Stimulated activated CD4-positive, alpha-beta T cell treated with anti-CD3 and anti-CD28 coated beads, Interleukin-12 subunit alpha, Interleukin-12 subunit beta, amount 100 ng/mL, for 24 hours (primary cell): ENCODE data around the gene RNF157.
"Not testable (repeated sequence)": the region's sequence is repeated elsewhere in the genome, so short reads cannot be mapped to it uniquely, and the experiment has no call there.

ENCODE experiments used
- DNase-seq, 2 experiments: peaks; one replicate each; pipeline ENCODE4 v3.0.0-alpha.2; 2020; ENCODE audit warnings: low read depth in 2 of 2

Gene RNF157

DNA sequence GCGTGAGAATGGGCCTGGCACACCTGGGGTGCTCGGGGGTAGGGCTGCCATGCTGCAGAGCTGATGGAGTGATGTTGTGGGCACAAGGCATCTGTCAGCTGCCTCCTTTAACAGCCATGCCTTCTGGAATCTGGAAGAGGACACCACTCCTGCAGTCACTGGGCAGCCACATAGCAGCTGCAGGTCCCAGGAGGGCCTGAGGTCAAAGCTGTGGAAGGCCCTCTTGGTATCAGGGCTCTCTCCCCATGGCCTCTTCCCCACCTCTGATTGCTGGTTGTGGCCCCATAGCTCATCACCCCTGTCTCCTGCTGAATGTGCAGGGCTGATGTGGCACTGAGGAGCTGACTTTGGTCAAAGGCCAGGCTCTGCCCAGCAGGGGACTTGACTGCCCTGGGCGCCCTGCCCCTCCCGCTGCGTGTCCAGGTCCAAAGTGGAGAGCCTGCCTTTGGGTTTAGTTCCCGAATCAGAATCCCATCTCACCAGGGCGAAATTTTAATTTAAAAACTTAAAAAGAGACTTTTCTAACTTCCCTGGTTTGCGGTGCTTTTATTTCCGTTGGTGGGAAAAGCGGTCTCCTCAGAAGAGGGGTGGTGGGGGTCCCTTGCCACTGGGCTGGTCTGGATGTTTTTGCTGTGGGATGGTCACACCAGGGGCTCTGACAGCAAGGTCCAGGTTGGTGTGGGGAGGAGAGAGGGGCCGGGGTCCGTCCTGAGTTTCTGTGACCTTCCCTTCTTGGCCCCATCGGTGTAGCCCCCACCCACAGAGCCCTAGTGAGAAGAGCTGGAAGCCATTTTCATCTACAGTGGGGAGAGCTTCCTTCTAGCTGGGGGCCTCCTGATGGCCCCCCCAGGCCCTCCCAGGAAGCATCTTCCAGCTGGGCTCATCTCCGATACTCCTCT, 30.7 kb upstream of the RNF157 start:
- no peak for DNase-seq

DNA sequence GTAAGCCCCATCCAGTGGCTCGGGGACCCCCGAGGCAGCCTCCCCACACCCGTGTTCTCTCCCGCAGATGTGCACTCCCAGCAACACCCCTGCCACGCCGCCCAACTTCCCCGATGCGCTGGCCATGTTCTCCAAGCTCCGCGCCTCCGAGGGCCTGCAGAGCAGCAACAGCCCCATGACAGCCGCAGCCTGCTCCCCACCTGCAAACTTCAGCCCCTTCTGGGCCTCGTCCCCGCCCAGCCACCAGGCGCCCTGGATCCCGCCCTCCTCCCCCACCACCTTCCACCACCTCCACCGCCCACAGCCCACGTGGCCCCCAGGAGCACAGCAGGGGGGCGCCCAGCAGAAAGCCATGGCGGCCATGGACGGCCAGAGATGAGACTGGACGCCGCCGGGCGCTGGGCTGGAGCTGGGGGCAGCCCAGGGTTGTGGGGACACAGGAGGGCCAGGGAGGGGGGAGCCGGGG, 29.9 kb upstream of the RNF157 start:
- no peak for DNase-seq

DNA sequence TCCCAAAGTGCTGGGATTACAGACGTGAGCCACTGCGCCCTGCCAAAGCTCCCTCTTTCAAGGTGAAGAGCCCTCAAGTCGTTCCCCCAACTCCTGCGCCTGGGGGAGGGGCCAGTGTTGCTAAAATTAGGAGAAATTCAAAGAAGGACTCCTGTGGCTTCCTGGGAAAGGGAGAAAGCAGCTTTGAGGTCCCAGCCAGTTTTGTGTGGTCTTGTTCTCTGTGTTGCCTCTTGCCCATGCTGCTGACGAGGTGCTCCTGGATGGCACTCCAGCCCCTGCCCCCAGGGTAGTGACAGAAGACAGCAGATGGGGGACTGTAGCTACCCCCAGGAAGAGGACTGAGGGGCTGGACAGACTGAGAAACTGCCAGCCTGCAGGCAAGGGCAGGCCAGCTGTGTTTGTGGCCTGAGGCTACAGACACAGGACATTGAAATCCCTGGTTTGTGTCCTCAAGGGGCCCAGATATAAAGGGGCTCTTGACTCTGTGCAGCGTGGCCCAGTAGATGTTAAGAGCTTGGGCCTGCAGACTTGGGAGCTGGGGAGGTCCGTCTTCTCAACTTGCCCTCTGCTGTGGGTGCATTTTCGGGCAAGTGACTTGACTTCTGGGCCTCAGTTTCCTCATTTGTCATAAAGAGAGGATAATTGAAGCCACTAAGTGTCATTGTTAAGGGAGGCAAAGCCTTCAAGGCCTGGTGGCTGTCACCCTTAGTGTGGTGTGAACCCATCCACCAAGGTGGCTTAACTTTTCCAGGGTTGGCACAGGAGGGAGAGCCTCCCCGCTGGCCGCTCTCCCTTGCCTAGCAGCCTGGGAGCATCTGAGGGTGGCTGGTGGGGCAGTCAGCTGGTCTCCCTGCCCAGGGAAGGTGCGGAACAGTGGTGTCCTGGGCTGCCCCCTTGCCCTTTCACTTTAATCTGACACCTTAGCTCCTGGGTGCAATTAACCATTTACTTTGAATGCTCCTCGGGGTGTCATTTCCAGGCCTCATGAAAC, 29.0 kb upstream of the RNF157 start:
- no peak for DNase-seq

DNA sequence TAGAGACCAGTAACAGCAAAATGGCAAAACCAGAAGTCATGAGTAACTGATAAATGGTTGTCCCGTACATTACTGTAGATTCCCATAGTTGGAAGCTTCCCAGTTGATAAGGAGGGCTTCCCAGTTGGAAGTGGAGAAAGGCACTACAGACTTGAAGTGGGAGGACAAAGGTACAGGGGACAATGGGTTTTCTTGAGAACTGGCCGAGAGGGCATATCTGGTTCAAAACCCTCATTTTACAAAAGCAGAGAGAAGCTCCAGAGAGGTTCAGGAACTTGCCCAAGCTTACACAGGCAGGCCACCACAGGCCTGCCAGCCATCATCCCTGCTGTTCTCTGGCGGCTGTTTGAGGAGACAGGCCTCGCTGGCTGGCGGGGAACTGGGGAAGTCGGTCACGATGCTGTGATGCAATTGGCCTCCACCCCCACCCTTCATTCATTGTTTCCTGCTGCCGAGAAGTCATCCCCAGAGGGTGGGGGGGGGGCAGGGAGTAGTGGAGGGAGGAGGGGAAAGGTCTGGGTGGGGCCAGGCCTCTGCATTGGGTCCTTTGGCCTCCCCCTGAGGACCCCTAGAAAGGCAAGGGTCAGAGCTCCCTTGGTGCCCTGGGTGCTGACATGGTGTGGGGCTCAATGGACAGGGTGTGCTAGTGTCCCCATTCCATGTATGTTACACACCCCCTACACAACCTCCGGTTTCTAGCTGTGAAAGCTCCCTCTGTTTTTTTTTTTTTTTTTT, 27.9 kb upstream of the RNF157 start:
- DNase-seq = peak; percentile 56 to 71

DNA sequence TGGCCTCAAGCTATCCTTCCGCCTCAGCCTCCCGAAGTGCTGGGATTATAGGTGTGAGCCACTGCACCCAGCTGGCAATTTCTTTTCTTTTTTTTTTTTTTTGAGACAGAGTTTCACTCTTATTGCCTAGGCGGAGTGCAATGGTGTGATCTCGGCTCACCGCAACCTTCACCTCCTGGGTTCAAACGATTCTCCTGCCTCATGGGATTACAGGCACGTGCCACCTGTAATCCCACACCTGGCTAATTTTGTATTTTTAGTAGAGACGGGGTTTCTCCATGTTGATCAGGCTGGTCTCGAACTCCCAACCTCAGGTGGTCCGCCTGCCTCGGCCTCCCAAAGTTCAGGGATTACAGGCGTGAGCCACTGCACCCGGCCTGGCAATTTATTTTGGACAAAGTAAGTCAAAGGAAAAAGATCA, 27.3 kb upstream of the RNF157 start:
- not testable (repeated sequence) for DNase-seq

DNA sequence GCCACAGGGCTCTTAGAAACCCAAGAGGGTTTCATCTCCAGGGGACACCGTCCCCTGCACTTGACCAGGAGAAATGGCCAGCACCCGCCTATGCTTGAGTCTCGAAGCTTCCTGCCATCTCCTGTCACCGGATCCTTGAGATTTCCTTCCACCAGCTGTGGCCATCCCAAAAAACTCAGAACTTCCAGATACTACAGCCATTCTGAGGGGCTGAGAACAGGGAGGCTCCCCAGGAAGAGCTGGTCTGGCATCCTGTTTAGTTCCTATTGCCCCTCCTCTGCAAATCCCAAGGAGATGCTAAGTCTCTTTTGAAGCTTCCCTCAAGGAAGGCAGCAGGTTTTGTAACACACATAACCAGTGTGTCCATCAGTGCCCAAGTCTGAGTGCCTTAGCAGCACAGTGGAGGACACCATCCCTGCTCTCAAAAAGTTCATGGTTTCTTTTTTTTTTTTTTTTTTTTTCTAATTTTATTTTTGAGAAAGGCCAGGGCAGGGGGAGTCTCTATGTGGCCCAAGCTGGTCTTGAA, 26.8 kb upstream of the RNF157 start:
- no peak for DNase-seq

DNA sequence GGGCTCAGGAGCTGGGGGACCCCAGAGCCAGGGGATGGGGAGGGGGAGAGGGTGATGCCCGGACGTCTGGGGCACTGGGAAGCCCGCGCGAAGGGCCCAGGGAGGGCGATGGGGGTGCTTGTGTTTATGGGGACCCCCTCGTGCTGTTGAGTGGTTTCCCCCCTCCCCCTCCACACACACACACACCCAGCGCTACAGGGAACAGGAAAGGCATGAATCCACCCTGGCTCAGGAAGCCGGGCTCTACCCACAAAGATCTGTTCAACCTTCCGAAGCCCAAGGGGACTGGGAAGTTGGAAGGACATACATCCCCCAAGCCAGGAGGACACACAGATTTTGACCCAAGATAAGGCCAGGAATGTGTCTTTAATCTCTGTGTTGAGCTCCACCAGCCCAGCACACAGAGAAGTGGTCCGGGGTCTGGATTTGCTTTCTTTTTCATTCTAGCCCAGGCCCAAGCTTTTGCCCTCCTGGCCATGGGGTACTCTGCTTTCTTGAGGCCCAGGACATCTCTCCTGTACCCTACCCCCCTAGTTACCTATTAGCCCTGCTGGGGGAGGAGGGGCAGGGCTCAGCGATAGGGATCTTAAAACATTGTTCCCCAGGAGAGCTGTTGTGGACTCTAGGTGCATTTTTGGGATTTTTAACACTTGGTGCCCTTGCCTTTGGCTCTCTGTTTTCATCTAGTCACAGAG, 26.1 kb upstream of the RNF157 start:
- DNase-seq = no peak

DNA sequence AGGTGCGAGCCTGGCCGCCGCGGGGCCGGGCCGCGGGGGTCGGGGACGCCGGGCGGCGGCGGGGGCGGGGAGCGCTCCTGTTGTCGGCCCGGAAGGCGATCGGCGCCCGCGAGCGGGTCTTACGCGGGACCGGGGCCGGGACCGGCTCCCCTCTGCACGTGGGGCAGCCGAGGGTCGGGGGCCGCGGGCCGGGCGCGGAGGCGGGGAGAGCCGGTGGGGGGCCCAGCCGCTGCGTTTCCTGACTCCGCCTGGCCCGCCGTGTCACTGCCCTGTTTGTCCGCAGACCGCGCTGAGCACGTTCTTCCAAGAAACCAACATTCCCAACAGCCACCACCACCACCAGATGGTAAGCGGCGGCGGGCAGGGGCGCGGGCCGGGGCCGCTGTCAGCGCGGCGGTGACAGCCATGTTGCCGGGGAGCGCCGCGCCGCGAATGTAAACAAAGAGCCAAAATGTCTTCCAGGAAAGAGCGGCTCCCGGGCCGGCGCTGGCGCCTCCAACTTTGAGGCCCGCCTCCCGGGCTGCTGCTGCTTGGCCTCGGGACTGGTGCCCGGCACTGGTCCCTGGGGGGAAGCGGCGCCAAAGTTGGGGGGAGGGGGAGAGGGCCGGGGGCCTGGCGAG, 25.4 kb upstream of the RNF157 start:
- no peak for DNase-seq

DNA sequence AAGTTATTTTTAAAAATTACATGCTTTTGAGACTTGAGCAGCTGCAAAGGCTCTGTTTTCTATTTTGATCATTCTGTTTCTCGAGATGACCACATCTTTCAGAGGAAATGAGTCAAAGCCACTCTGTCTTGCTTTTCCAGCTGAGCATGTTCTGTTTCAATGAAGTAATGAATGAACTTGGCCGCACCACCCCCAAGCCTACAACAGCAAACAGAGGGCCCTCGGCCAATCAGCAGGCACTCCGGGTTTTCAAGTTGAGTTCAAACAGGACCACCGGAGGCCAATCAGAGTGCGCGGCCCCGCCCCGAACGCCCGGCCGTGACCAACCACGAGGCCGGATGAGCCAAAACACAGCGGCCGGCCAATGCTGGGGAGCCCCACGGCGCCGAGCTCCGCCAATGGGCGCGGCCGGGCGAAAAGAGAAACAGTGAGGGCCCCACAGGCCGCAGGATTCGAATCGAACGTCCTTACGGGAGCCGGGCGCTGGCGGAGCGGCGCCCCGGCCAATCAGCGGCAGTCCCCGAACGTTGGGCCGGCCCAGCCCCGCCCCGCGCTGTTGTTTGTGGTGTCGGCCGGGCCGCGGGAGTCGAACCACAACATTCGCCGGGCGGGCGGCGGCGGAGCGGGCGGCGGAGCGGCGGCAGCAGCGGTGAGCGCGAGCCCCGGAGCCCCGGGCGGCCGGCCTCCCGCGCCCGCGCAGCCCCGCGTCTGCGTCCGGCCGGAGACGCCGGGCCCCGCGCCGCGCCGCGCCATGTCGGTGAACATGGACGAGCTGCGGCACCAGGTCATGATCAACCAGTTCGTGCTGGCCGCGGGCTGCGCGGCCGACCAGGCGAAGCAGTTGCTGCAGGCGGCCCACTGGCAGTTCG, 24.7 kb upstream of the RNF157 start, which contains the start of gene UBALD2:
TSS of gene UBALD2 (plus strand) at position 594 of the 869 bp plus-strand sequence. CDS start at position 752, 158 bp downstream.
- peak; percentile 98 for DNase-seq

DNA sequence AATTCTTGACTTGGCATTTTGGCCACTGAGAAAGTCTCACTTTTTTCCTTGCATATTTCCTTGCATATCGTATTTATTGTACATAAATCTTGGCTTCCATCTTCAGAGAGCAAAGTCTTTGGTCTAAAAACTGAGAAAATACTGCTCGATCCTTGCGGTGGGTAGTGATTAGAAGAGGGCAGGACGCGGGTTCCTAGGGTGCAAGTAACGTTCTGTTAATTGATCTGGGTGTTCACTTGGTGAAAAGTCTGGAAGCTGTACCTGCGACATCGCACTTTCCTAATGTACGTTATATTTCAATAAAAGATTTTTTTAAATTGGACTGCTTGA, 24.1 kb upstream of the RNF157 start:
- no peak for DNase-seq

DNA sequence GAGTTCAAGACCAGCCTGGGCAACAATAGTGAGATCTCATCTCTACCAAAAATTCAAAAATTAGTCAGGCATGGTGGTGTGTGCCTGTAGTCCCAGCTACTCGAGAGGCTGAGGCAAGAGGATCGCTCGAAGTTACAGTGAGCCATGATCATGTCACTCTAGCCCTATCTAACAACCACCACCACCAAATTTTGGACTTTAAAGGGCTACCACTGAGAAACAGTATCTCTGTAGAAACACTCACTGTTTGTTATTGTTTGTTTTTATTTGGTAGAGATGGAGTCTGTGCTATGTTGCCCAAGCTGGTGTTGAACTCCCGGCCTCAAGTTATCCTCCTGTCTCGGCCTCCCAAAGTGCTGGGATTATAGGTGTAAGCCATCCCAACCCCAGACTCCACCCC, 23.6 kb upstream of the RNF157 start:
- DNase-seq = no peak

DNA sequence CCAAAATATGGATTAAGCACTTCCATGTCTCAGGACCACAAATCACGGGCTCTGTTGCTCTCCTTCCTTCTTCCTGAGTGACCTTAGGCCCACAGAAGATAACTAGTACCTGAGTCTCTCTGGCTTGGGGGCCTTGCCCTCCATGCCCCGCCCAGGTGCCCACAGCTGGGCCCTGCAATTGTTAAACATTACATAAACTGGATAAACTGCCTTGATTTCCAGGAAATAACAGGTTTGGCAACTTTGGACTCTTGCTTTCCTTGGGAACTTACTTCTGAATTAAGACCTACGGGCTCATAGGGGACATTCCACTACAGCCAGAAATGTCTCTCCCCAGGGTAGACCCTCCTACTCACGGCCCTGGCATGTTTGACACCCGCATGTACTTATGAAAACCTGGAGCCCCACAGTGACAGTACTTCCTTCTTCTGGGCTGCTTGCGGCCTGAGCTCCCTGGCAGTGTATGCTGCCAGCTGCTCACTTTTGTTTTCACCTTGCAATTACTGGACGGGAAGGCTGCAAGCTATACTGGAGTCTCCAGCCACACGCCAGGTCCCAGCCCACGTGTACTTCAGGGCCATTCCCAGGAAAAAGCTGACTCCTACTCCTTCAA, 22.5 kb upstream of the RNF157 start:
- no peak for DNase-seq

DNA sequence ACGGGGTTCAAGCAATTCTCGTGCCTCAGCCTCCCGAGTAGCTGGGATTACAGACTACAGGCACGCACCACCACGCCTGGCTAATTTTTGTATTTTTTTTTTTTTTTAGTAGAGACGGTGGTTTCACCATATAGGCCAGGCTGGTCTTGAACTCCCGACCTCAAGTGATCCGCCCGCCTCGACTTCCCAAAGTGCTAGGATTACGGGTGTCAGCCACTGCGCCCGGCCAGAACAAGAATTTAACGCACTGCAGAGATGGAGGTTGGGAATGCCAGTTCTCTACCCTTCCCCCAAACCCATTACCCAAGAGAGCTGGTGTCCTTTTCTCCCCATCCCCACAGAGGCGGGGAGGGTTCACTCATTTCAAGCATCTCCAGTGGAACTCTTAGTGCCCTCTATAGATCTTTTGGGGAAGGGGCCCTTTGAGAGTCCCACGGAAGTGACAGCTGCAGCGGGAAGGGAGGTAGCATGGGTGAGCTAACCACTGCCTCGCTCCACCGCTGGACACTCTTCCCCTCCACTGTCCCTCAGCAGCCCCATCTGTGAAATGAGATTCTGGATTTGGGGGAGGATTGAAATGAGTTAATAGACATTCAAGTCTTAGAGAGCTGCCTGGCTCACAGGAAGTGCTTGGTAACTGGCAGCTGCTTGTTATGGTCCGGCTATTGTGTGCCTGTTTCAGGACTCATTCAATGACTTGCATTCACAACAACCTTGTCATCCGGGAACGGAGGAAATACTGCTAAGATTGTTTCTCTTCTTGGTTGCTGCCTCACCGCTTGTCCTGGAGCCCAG, 21.3 kb upstream of the RNF157 start:
- DNase-seq = no peak

DNA sequence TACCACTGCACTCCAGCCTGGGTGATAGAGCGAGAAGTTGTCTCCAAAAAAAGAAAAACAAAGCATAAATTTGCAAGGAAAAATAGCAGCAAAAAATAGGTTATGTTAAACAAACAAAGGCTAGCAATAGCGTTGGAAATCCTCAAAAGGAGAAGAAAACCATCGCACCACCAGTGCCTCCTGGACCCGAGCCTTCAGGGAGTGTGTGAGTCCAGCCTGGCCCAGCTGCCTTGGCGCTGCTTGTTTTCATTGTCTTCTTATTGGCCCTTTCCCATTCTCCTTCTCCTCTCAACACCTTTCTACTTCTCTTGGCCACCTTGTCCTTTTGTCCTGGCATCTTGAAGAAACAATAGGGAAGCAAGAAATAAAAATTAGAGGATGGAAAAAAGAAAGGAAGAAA, 20.4 kb upstream of the RNF157 start:
- DNase-seq = no peak

DNA sequence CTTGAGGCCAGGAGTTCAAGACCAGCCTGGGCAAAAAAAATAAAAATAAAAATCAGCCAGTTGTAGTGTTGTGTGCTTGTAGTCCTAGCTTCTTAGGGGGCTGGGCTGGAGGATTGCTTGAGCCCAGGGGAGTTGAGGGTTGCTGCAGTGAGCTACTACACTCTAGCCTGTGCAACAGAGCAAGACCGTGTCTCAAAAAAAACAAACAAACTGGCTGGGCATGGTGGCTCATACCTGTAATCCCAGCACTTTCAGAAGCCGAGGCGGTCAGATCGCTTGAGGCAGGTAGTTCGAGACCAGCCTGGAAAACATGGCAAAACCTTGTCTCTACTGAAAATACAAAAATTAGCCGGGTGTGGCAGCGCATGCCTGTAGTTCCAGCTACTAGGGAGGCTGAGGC, 19.9 kb upstream of the RNF157 start:
- DNase-seq = no peak

DNA sequence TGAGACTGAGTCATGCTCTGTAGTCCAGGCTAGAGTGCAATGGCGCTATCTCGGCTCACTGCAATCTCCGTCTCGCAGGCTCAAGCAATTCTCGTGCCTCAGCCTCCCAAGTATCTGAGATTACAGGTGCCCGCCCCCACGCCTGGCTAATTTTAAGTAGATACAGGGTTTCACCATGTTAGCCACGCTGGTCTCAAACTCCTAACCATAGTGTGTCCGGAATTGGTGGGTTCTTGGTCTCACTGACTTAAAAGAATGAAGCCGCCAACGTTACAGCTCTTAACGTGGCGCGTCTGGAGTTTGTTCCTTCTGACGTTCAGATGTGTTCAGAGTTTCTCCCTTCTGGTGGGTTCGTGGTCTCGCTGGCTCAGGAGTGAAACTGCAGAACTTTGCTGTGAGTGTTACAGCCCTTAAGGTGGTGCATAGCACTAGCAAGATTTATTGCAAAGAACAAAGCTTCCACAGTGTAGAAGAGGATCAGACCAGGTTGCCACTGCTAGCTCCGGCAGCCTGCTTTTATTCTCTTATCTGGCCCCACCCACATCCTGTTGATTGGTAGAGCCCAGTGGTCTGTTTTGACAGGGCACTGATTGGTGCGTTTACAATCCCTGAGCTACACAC, 16.2 kb upstream of the RNF157 start:
- not testable (repeated sequence) for DNase-seq

DNA sequence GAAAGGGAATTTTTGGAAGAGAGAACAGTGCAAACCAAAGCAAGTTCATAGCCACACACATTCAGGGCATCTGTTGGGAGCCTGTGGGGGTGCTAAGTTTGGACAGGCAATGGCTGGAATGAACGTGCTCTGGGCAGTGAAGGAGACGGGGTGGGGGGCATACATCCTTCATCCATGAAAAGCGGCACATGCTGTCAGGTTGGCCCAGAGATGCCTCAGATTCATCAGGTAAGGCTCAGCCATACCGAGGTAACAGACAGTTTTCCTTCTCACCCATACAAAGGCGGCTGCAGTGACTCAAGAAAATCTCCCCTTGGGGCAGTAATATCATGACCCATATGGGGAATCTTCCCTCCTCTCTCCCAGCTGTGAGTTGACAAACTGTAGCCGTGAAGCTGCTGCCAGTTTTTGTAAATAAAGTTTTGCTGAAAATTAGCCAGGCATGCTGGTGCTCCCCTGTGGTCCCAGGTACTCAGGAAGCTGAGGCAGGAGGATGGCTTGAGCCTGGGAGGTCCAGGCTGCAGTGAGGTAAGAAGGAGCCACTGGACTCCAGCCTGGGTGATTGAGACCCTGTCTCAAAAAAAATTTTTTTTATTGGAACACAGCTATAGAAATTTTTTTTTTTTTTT, 15.6 kb upstream of the RNF157 start:
- no peak for DNase-seq
